GM18519 (cell line): ENCODE results near the gene RBP5.

Experiments used
- ATAC-seq: cut with Tn5 transposase; IDR thresholded peaks from one replicate; pipeline ENCODE4 v1.9.1; 2021; ENCODE audit warnings: mild to moderate bottlenecking, moderate library complexity; ENCODE audit not compliant: unreplicated experiment, low FRiP score

The RBP5 gene

GRCh38 chr12:7146906-7147305, 18.2 kb upstream of the RBP5 start:
- ATAC-seq, result no peak

DNA sequence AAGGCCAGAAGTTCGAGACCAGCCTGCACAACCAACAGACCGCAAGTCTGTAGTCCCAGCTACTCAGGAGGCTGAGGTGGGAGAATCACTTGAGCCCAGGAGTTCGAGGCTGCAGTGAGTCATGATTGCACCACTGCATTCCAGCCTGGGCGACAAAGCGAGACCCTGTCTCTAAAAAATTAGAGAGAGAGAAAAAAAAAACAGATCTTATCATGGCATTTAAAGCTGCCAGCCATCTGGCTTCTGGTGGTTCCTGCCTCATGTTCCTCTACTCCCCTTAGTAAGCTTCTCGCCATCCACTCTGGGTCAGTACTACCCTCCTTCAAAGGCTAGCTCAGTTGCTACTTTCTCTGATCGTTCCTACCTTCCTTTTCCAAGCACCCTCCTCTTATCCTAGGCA, 17.5 kb upstream of the RBP5 start:
- ATAC-seq, result no peak

DNA sequence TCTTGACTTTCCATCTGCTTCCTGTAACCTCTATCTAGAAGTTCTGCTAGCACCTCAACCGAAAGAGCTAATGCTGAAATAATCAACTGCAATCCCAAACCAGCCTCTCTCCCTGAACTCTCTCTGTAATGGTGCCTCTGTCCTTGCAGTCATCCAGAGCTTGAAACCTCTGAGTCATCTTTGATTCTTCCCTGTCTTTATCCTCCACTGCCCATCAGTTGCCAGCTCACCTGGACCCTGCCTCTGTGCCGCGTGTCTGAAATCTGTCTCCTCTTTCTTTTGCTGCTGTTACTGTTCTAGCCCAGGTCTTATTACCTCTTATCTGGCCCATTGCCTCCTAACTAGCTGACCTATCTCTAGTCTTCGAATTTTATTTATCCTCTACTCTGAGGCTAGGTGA, 17.0 kb upstream of the RBP5 start:
- ATAC-seq, result no peak

GRCh38 chr12:7144414-7145120, 15.9 kb upstream of the RBP5 start:
- no peak for ATAC-seq

DNA sequence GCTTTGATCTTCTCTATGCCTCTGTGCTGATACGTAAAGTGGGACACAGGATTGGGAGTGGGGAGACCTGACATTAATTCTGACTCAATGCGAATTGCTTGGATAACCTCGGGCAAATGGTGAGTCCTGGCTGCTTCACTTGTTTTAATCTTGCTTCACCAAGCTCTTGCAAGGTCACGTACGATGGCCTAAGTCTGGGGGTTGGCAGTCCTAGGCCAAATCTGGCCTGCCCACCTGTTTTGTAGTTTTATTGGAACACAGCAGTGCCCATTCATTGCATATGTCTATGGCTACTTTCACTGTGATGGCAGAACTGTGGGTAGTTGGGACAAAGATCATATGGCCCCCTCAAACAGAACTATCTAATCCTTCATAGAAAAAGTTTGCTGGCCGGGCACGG, 14.9 kb upstream of the RBP5 start:
- no peak for ATAC-seq

DNA sequence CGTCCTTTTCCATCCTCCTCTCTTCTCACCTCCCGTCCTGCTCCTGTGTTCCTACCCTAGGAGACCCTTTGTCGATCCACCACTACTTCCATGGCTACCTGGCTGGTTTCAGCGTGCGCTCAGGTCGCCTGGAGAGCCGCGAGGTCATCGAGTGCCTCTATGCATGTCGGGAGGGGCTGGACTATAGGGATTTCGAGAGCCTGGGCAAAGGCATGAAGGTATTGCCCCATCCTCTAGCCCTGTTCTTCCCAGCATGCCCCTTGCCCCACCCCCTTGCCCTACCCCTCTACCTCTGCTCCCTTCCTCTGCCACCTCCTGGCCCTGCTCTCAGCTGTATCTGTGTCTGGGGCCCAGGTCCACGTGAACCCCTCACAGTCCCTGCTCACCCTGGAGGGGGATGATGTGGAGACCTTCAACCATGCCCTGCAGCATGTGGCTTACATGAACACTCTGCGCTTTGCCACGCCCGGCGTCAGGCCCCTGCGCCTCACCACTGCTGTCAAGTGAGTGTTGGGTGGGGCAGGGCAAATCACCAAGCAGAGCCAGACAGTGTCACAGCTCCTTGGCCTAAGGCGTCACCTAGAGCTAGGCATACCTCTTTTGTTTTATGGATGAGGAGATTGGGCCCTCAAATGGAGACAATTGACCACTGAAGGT, 14.2 kb upstream of the RBP5 start:
- no peak for ATAC-seq

- no peak for ATAC-seq
These were observed 13.5 kb upstream of the RBP5 start for GRCh38 chr12:7142056-7142644.

DNA sequence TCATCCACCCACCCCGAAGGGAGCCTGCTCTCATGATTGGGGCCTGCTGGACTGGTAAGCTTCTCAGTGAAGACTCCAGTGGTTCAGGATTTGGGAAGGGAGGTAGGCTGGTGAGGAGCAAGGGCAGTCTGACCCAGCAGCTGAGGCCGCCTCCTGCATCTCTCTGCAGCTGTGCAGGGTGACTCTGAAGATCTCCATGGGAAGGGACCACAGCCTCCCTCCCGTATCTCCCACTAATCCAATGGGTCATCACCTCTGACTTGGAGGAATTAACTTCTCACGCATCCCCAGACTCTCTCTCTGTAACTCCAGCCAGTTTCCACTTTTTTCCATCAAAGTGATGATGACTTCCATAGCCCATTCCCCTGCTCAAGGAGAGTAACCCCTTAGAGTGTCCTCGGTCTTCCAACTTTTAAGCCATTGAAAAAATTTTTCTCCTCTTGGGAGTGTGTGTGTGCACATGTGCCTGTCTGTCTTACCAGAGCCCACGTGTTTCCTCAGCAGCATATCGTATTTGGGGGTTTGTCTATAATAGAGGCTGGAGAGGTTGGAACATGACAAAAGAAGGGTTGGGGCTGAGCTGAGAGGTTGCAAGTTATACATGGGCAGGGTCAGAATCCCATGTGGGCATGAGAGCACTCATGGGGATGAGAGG, 12.8 kb upstream of the RBP5 start:
- no peak for ATAC-seq

DNA sequence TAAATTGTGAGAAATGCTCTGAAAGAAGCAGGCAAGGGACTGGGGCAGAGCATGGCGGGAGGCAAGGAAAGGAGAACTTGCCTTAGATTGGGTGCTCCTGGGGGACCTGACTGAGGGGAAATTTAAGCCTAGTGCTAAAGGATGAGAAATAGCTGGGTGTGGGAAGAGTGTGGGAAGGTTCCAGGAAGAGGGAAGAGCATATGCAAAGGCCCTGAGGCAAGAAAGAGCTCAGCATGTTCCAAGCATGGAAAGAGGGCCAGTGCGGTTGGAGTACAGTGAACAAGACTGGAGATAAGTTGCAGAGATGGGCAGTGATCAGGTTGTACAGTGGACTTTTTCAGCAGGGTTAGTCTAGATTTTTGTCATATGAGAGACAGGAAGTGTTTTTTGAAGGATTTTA, 10.5 kb upstream of the RBP5 start:
- no peak for ATAC-seq

GRCh38 chr12:7137908-7138307, 9.2 kb upstream of the RBP5 start:
- ATAC-seq, result no peak

DNA sequence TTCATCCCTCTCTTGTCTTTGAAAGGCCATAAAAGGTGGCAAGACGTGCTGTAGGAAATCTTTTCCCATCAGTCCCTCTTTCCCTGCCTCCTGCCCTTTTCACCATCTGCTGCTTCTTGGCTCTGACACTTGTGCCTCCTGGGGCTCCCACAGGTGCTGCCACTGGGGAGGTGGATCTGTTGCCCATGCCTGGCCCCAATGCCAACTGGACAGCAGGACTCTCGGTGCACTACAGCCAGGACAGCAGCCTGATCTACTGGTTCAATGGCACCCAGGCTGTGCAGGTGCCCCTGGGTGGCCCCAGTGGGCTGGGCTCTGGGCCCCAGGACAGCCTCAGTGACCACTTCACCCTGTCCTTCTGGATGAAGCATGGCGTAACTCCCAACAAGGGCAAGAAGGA, 8.0 kb upstream of the RBP5 start:
- no peak for ATAC-seq

DNA sequence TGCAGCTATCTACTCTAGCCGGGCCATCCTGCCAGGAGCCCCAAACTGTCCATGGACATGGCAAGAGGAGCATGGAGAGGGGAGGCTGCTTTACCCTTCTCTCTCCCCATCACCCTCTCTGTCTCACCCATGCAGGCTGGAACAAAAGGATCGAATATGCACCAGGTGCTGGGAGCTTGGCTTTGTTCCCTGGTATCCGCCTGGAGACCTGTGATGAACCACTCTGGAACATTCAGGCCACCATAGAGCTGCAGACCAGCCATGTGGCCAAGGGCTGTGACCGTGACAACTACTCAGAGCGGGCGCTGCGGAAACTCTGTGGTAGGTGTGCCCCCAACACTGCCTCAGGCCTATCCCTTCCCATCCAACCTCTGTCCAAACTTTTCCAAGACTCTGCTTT, 7.4 kb upstream of the RBP5 start:
- no peak for ATAC-seq

GRCh38 chr12:7134396-7135166, 5.9 kb upstream of the RBP5 start:
- no peak for ATAC-seq

DNA sequence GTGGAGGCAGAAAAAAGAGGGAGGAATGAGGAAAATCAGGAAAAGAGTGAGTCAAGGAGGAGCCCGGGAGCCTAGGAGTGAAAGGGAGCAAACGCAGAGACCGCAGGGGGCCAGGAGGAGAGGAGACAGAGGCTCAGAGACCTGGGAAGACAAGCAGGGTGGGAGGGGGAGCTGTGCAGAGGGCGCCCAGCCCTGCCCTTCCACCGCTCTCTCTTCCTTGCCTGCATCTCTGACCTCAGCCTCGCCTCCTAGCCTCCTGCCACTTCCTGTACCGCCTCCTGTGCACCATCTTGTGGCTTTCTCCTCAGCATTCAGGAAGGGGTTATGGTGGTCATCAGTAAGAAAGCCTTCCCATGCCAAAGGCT, 2.8 kb upstream of the RBP5 start:
- ATAC-seq, result no peak

DNA sequence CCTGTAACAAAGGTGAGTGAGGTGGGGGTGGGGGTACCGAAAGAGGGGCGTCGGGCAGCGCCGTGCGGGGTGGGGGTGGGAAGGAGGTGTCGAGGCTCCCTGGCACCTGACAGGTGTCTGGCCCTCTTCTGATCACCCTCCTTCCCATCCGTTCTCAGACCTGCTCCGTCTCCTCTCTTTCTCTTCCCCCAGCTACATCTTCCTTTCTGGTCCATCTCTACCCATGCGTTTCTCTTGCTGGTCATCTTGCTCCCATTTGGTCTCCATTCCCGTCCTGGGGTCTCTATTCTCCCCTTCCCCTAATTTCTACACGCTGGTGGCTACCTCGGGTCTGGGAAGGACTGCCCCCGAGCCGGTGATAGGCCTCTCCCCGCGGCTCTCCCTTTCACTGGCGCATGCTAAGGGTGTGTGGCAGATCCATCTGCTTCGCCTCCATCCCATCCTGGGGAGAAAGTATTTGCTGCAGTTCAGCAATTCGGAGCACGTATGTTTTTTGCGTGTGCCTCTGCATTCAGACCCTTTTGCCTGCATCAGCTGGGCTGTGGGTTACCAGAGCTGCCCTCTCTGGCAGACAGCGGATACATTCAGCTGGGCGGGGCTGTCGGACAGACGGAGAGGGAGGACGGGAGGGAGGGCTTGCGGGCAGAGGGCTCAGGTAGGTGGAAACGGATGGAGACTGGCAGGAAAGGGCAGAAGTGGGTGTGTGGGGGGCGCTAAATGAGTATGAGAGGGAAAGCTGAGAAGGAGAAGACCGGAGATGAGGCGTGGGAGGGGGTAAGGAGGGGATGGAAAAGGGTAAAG, 2.2 kb upstream of the RBP5 start:
- ATAC-seq, result no peak

DNA sequence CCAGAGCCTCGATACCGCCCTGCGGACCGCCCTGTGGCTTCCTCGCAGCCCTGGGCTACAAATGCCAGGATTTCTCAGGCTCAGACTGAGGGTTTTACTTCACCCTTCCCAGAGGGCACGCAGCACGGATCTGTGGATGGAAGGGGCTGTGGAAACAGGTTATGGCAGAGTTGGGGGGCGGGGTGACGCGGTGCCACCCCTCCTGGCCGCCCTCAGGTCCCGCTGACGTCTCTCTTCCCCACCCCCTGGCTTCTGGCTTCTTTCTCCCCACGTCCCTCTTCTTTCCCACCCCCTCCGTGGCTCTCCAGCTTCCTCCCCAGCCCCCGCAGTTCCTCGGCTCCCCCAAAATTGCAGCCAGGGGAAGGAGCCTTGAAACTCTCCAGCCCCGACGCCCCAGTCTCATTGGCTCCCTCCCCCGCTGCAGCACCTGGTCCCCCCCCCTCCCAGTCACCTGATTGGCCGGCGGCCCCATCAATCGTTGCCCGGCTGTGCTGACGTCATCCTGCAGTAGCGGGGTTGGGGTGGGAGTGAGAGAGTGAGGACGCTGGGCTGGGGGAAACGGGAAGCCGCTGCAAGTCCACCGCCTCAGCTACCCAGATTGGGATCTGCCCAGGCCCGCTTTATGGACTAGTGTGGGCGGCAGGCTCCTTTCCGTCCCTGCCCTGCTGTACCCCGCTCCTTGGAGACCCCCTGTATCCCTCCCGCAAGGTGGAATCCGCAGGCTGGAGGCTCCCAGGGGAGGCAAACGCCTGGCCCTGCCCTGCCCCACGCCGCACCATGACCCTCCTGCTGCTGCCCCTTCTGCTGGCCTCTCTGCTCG, 1.4 kb upstream of the RBP5 start, which contains the start of gene CLSTN3:
Gene CLSTN3 (plus strand): TSS at position 500 of the 820 bp plus-strand sequence. CDS start 278 bp downstream, at position 778.
- ATAC-seq, result peak; percentile 59

- ATAC-seq, result no peak
These were observed 690 bp upstream of the RBP5 start for GRCh38 chr12:7129287-7129871.

- ATAC-seq, result no peak
These were observed 618 bp downstream of the RBP5 start for GRCh38 chr12:7127916-7128626.
